K562 (cell line): ENCODE data around the gene CNP. TPM values are rescaled to one million over a fixed set of nuclear protein-coding genes. Genes with fewer than 3 reads are reported as not detected.

Experiments
- ATAC-seq: fragments of 200-7000 bp; cut with Tn5 transposase; 3 replicates; pipeline ENCODE4 v1.9.1; 2020; ENCODE audit warnings: moderate library complexity
- BruUV-seq: library from RNA; stranded (reverse); fragments of 400-500 nt; replicated peaks from 2 replicates; lab custom pipeline; 2021; lab: Mats Ljungman, UMichigan
- CTCF ChIA-PET: fragments of 300-600 bp; formaldehyde crosslinking; extraction: SDS; loops from one replicate; lab custom pipeline; 2021; ENCODE audit warnings: low intra/inter-chr PET ratio; lab: Yijun Ruan, JAX
- POLR2A ChIA-PET: fragments of 300-600, 350-650 bp; sonication (Branson Sonifier 250); formaldehyde crosslinking; extraction: SDS; loops from one replicate; lab custom pipeline; 2021; ENCODE audit warnings: antibody characterized with exemption, inconsistent platforms; lab: Yijun Ruan, JAX
- DNase-seq, 4 experiments: peaks; one replicate each; pipeline versions ENCODE4 v3.0.0 to v3.0.0-alpha.2; 2011 to 2018; ENCODE audit warnings: low spot score in 3 of 4, mixed read lengths in 3 of 4; ENCODE audit errors: extremely low read depth in 1 of 4
- FAIRE-seq: peaks from 2 replicates; lab custom pipeline; 2011; peaks lifted over from hg19 to GRCh38; lab: Jason Lieb, UNC
- H2AFZ ChIP-seq: 2 replicates; pipeline ENCODE4 v1.6.0; 2011; ENCODE audit warnings: low read depth, low read length, control low read depth, inconsistent platforms
- H3K27ac ChIP-seq: fragments of 200-600 bp; 3 replicates; pipeline ENCODE4 v1.8.0; 2011; ENCODE audit warnings: low read depth, mild to moderate bottlenecking, control low read depth, inconsistent platforms, low read length, moderate library complexity, mixed read lengths; ENCODE audit errors: extremely low read depth
- H3K27me3 ChIP-seq, 2 experiments: fragments of 300-600 bp in 1 of 2; 2 replicates in 1 of 2; 3 replicates in 1 of 2; pipeline versions ENCODE4 v1.6.0 to v1.8.0; 2011; ENCODE audit warnings: inconsistent platforms in 2 of 2, low read length in 2 of 2, mild to moderate bottlenecking in 1 of 2, mixed read lengths in 1 of 2, moderate library complexity in 1 of 2; ENCODE audit not compliant: control insufficient read depth in 2 of 2, insufficient read depth in 2 of 2
- H3K36me3 ChIP-seq: fragments of 300-600 bp; 3 replicates; pipeline ENCODE4 v1.8.0; 2011; ENCODE audit warnings: mild to moderate bottlenecking, low read length, inconsistent platforms; ENCODE audit not compliant: control insufficient read depth, insufficient read depth
- H3K4me1 ChIP-seq, 2 experiments: fragments of 200-600 bp in 1 of 2; replicated peaks in 1 of 2; 2 replicates in 1 of 2; 3 replicates in 1 of 2; pipeline versions ENCODE4 v1.5.1 to v1.8.0; 2011; ENCODE audit warnings: inconsistent platforms in 2 of 2, low read length in 2 of 2, mild to moderate bottlenecking in 1 of 2, mixed read lengths in 1 of 2, moderate library complexity in 1 of 2; ENCODE audit not compliant: control insufficient read depth in 2 of 2, insufficient read depth in 2 of 2
- H3K4me2 ChIP-seq: 2 replicates; pipeline ENCODE4 v1.6.1; 2011; ENCODE audit warnings: low read length, control low read depth, inconsistent platforms, mixed read lengths; ENCODE audit not compliant: insufficient read depth
- H3K4me3 ChIP-seq: fragments of 200-600 bp; sonication (generic), shearing (Covaris generic); 2 replicates; pipeline ENCODE4 v1.5.1; 2016; ENCODE audit warnings: control low read depth, inconsistent platforms
- H3K79me2 ChIP-seq: fragments of 200-600 bp; 3 replicates; pipeline ENCODE4 v1.8.0; 2011; ENCODE audit warnings: low read length, inconsistent platforms; ENCODE audit not compliant: control insufficient read depth, insufficient read depth
- H3K9ac ChIP-seq, 2 experiments: 2 replicates each; pipeline versions ENCODE4 v1.6.0 to v1.6.1; 2011; ENCODE audit warnings: low read depth in 2 of 2, low read length in 2 of 2, control low read depth in 1 of 2, inconsistent platforms in 1 of 2, mild to moderate bottlenecking in 1 of 2, mixed read lengths in 1 of 2; ENCODE audit not compliant: insufficient read depth in 1 of 2
- H3K9me1 ChIP-seq: one replicate; pipeline ENCODE4 v1.6.0; 2011; ENCODE audit warnings: inconsistent platforms, mild to moderate bottlenecking, low read length, moderate library complexity; ENCODE audit not compliant: control insufficient read depth, insufficient read depth
- H3K9me3 ChIP-seq: replicated peaks from 2 replicates; pipeline ENCODE4 v1.5.1; 2011; ENCODE audit warnings: low read depth, low read length, inconsistent platforms; ENCODE audit not compliant: control insufficient read depth, insufficient read depth
- H4K20me1 ChIP-seq: replicated peaks from 2 replicates; pipeline ENCODE4 v1.6.1; 2011; ENCODE audit warnings: low read length, inconsistent platforms, mixed read lengths; ENCODE audit not compliant: control insufficient read depth, insufficient read depth
- DDX20 ChIP-seq: fragments of 450-650 bp; IDR thresholded peaks from 2 replicates; pipeline ENCODE4 v1.6.1; 2016; ENCODE audit warnings: missing genetic modification characterization, low read depth, mild to moderate bottlenecking, missing compliant biosample characterization, moderate library complexity
- PHF20 ChIP-seq: fragments of 450-650 bp; IDR thresholded peaks from 2 replicates; pipeline ENCODE4 v1.6.1; 2018; ENCODE audit not compliant: partially characterized antibody
- POLR2AphosphoS5 ChIP-seq: IDR thresholded peaks from 2 replicates; pipeline ENCODE4 v1.6.1; 2011; ENCODE audit warnings: mild to moderate bottlenecking, low read depth, low read length, moderate library complexity; ENCODE audit not compliant: control insufficient read depth, insufficient read depth
- POLR2B ChIP-seq: fragments of 450-650 bp; IDR thresholded peaks from 2 replicates; pipeline ENCODE4 v1.6.1; 2018; ENCODE audit warnings: low read depth; ENCODE audit not compliant: partially characterized antibody
- POLR2G ChIP-seq: fragments of 200-400 bp; formaldehyde crosslinking; IDR thresholded peaks from 2 replicates; pipeline ENCODE4 v1.6.1; 2017; ENCODE audit warnings: low read depth, mild to moderate bottlenecking, antibody characterized with exemption, low read length, moderate library complexity
- RBFOX2 ChIP-seq: fragments of 200-400 bp; formaldehyde crosslinking; IDR thresholded peaks from 2 replicates; pipeline ENCODE4 v1.6.1; 2017; ENCODE audit warnings: low read depth, mild to moderate bottlenecking, low read length, moderate library complexity
- ZBTB1 ChIP-seq: sonication (generic); formaldehyde crosslinking; IDR thresholded peaks from 2 replicates; pipeline ENCODE4 v1.8.1; 2023; ENCODE audit warnings: missing genetic modification reagents, low read depth, mild to moderate bottlenecking, borderline replicate concordance
- ZNF12 ChIP-seq: sonication (generic); formaldehyde crosslinking; IDR thresholded peaks from 2 replicates; pipeline ENCODE4 v1.4.0; 2020; ENCODE audit warnings: mild to moderate bottlenecking, missing genetic modification reagents
- ZNF717 ChIP-seq: fragments of 250-450 bp; sonication (Bioruptor Pico); IDR thresholded peaks from 2 replicates; pipeline ENCODE4 v1.5.0; 2021
- WGBS: fragments of 100-300 bp; shearing (Covaris generic); methylation state at CpG from one replicate; pipeline ENCODE4 v1.1.6; 2016; ENCODE audit warnings: low coverage, mixed read lengths; ENCODE audit not compliant: insufficient coverage; ENCODE audit errors: missing lambda C conversion rate; 5-methylcytosine and 5-hydroxymethylcytosine counted together
- in situ Hi-C: fragments of 300-500 bp; cut with MboI; formaldehyde crosslinking; loops from 4 replicates; pipeline ENCODE4 v1.15.0; 2018; ENCODE audit warnings: inconsistent platforms, mixed read lengths
- intact Hi-C: fragments of 100-400 bp; cut with micrococcal nuclease; formaldehyde crosslinking; loops from 2 replicates; pipeline ENCODE4 v1.14.2; 2022
- polyA plus RNA-seq, 8 experiments: library from polyadenylated mRNA; depleted of rRNA in 4 of 8; stranded (reverse) in 5 of 8; unstranded in 3 of 8; fragments of >200 nt; fragmentation: Nextera tagmentation in 2 of 8; fragmentation: Illumina TruSeq in 1 of 8; extraction: Ambion mirVana in 2 of 8; extraction: Trizol in 1 of 8; gene quantifications; 2 replicates each; pipeline versions ENCODE4 v1.2.1 to v1.2.3, GENCODE V29; 2011 to 2014; ENCODE audit warnings: inconsistent platforms in 1 of 8, missing spikeins in 1 of 8
- total RNA-seq, 7 experiments: library from RNA; depleted of rRNA in 6 of 7; stranded (reverse); fragments of >200 nt in 6 of 7; fragmentation: Illumina TruSeq in 2 of 7; extraction: Trizol in 2 of 7; gene quantifications; 2 replicates each; pipeline versions ENCODE4 v1.2.1 to v1.2.3, GENCODE V29; 2011 to 2021; ENCODE audit warnings: low replicate concordance in 1 of 7

The CNP gene
- total and polyA plus RNA-seq, 9 of the 15 experiments (the other 6 are each of a cell fraction or from before 2014, with no cell fraction given) = 1.7 to 52.0 (median 29.1) TPM

GRCh38 chr17:41973408-41973811 is 6.8 kb downstream of the CNP start:
- no peak; the same call in 2 of the 3 replicates for ATAC-seq
- CTCF ChIA-PET = no interaction called here
- Histone ChIP-seq H2AFZ (no peak overlapping the region), H3K27ac (no peak overlapping the region), H3K4me3 (no peak overlapping the region), H3K79me2 (no peaks in the 10 kb centered on the region; the same call in 2 of the 3 replicates), H4K20me1 (no peaks in the 10 kb centered on the region; the same call in 1 of the 2 replicates), H3K4me1 (peaks cover 0 to 14% of the 10 kb centered on the region in 2 experiments; a peak in 2 of 5 replicates), H3K9ac (peak overlapping the region in 1 of 2 experiments; percentile 80; a peak in 1 of 4 replicates), H3K9me3 (no peaks in the 10 kb centered on the region), H3K27me3 (no peaks in the 10 kb centered on the region), H3K9me1 (no peaks in the 10 kb centered on the region)
- POLR2A ChIA-PET = interaction anchor here (0.8 to 4.5 kb wide), 6 partner anchors 8 to 66 kb away, joined by 3 to 28 read pairs (median 4); partner anchors contain the start of gene CNP
- DNase-seq = no peak
- in situ Hi-C loops = no loop called here
- no peak for FAIRE-seq
- BruUV-seq = no TSS peak
- intact Hi-C loops = no loop called here
- no peak for TF ChIP-seq PHF20
- peak; percentile 27 for TF ChIP-seq POLR2B
- TF ChIP-seq RBFOX2 = peak; percentile 49
- TF ChIP-seq POLR2G = peak; percentile 74
- no peak for TF ChIP-seq ZNF12
- TF ChIP-seq POLR2AphosphoS5 = 0 out of 2 replicates have a peak, but pooled peaks have one; percentile 5
- TF ChIP-seq ZNF717 = no peak
- TF ChIP-seq DDX20 (tag) = no peak
- no peak for TF ChIP-seq ZBTB1 (CRISPR knock-in tag)
- TF ChIP-seq, all 486 proteins: peak for 4
- no peak overlapping the region for H3K4me2 ChIP-seq
- WGBS = 73% methylated on average over 19 of the region's 19 CpGs
- peaks cover 85% of the 10 kb centered on the region for H3K36me3 ChIP-seq
